Vagina (tissue), 2 donors: ENCODE data around the gene ADAMTS15. TPM values are rescaled to one million over a fixed set of nuclear protein-coding genes. Genes with fewer than 3 reads are reported as not detected.

ENCODE experiments used
- DNase-seq, 2 donors: peaks; one replicate each; pipeline ENCODE4 v3.0.0-alpha.2; 2017; ENCODE audit errors: extremely low spot score in 2 of 2
- H3K27ac ChIP-seq: fragments of 200-600 bp; sonication (generic); one replicate; pipeline ENCODE4 v1.5.1; 2019
- H3K27me3 ChIP-seq: fragments of 200-600 bp; sonication (generic); one replicate; pipeline ENCODE4 v1.5.1; 2019
- H3K36me3 ChIP-seq, 2 donors: fragments of 200-600 bp; sonication (generic); one replicate each; pipeline ENCODE4 v1.5.1; 2017 to 2019
- H3K4me1 ChIP-seq: fragments of 200-600 bp; sonication (generic); one replicate; pipeline ENCODE4 v1.5.1; 2019
- H3K4me3 ChIP-seq, 2 donors: fragments of 200-600 bp; sonication (generic); 1 replicate in 1 of 2; 2 replicates in 1 of 2; pipeline ENCODE4 v1.5.1; 2016 to 2019
- H3K9me3 ChIP-seq: fragments of 200-600 bp; sonication (generic); one replicate; pipeline ENCODE4 v1.5.1; 2019
- CTCF ChIP-seq, 3 experiments: fragments of 450-650 bp in 2 of 3; fragments of 200-600 bp in 1 of 3; sonication (generic) in 1 of 3; IDR thresholded peaks; one replicate each; pipeline ENCODE4 v1.5.1; 2017 to 2019; ENCODE audit warnings: antibody characterized with exemption in 3 of 3, mild to moderate bottlenecking in 2 of 3, moderate library complexity in 2 of 3
- POLR2A ChIP-seq, 2 donors: fragments of 450-650 bp; IDR thresholded peaks; one replicate each; pipeline ENCODE4 v1.6.1; 2017; ENCODE audit warnings: antibody characterized with exemption in 2 of 2, mild to moderate bottlenecking in 2 of 2, moderate library complexity in 2 of 2
- POLR2AphosphoS5 ChIP-seq, 2 donors: sonication (generic); formaldehyde crosslinking; IDR thresholded peaks; one replicate each; pipeline ENCODE4 v1.9.0; 2017; ENCODE audit warnings: antibody characterized with exemption in 2 of 2, mild to moderate bottlenecking in 2 of 2, low read depth in 1 of 2; ENCODE audit not compliant: insufficient read depth in 1 of 2
- intact Hi-C: fragments of 100-400 bp; cut with DNase I; formaldehyde crosslinking; loops from one replicate; pipeline ENCODE4 v1.15.1; 2023
- total RNA-seq: library from RNA; depleted of rRNA; stranded (reverse); fragments of >200 nt; gene quantifications from one replicate; pipeline ENCODE4 v1.2.3, GENCODE V29; 2016

ADAMTS15 gene
- total RNA-seq, 1 donor from 2014 or later, result 12.0 TPM

- intact Hi-C loops, result no loop called here
- no peaks in the 10 kb centered on the region for H3K27me3 ChIP-seq
- H3K4me3 ChIP-seq, result no peak overlapping the region
- TF ChIP-seq POLR2AphosphoS5 (IDR thresholded peaks at IDR 0.05; ENCODE audit: insufficient read depth in 1 of 2, low read depth in 1 of 2) (no peak), POLR2A (IDR thresholded peaks at IDR 0.05) (no peak), CTCF (IDR thresholded peaks at IDR 0.05) (no peak)
- no peaks in the 10 kb centered on the region for H3K9me3 ChIP-seq
- no peak for DNase-seq
- no peaks in the 10 kb centered on the region for H3K36me3 ChIP-seq
- H3K4me1 ChIP-seq, result no peaks in the 10 kb centered on the region
- no peak overlapping the region for H3K27ac ChIP-seq
Observed at GRCh38 chr11:130462101-130462885, 13.8 kb downstream of the ADAMTS15 start.

- TF ChIP-seq POLR2AphosphoS5 (IDR thresholded peaks at IDR 0.05; ENCODE audit: insufficient read depth in 1 of 2, low read depth in 1 of 2), result no peak
- TF ChIP-seq CTCF (IDR thresholded peaks at IDR 0.05), result no peak
- TF ChIP-seq POLR2A (IDR thresholded peaks at IDR 0.05), result no peak
- intact Hi-C loops, result no loop called here
- H3K36me3 ChIP-seq, result no peaks in the 10 kb centered on the region
Observed at GRCh38 chr11:130462931-130463330, 14.5 kb downstream of the ADAMTS15 start.

GRCh38 chr11:130464291-130464812 is 15.9 kb downstream of the ADAMTS15 start:
- Histone ChIP-seq H3K9me3 (no peaks in the 10 kb centered on the region), H3K4me1 (no peaks in the 10 kb centered on the region), H3K4me3 (no peak overlapping the region), H3K27me3 (no peaks in the 10 kb centered on the region), H3K36me3 (no peaks in the 10 kb centered on the region), H3K27ac (no peak overlapping the region)
- intact Hi-C loops, result no loop called here
- DNase-seq, result no peak
- no peak for TF ChIP-seq CTCF (IDR thresholded peaks at IDR 0.05)
- TF ChIP-seq POLR2AphosphoS5 (IDR thresholded peaks at IDR 0.05; ENCODE audit: insufficient read depth in 1 of 2, low read depth in 1 of 2), result no peak
- TF ChIP-seq POLR2A (IDR thresholded peaks at IDR 0.05), result no peak

More at GRCh38 chr11:130462931-130463330, 14.5 kb downstream of the ADAMTS15 start:
- DNase-seq, result no peak
- Histone ChIP-seq H3K9me3 (no peaks in the 10 kb centered on the region), H3K4me1 (no peaks in the 10 kb centered on the region), H3K27ac (no peak overlapping the region), H3K4me3 (no peak overlapping the region), H3K27me3 (no peaks in the 10 kb centered on the region)

GRCh38 chr11:130465263-130465662 is 16.8 kb downstream of the ADAMTS15 start:
- DNase-seq, result no peak
- Histone ChIP-seq H3K4me1 (no peaks in the 10 kb centered on the region), H3K27me3 (no peaks in the 10 kb centered on the region), H3K4me3 (no peak overlapping the region), H3K27ac (no peak overlapping the region), H3K36me3 (no peaks in the 10 kb centered on the region), H3K9me3 (no peaks in the 10 kb centered on the region)
- intact Hi-C loops, result no loop called here
- TF ChIP-seq POLR2AphosphoS5 (IDR thresholded peaks at IDR 0.05; ENCODE audit: insufficient read depth in 1 of 2, low read depth in 1 of 2), result no peak
- TF ChIP-seq POLR2A (IDR thresholded peaks at IDR 0.05), result no peak
- TF ChIP-seq CTCF (IDR thresholded peaks at IDR 0.05), result no peak
